GM19468 (cell line): ENCODE measurements around the gene ERBB4.
"Not testable (repeated sequence)": the region's sequence is repeated elsewhere in the genome, so short reads cannot be mapped to it uniquely, and the experiment has no call there.

ENCODE experiments used
- ATAC-seq: cut with Tn5 transposase; IDR thresholded peaks from one replicate; pipeline ENCODE4 v1.9.1; 2021; ENCODE audit warnings: mild to moderate bottlenecking, moderate library complexity, moderate number of reproducible peaks; ENCODE audit not compliant: unreplicated experiment; ENCODE audit errors: extremely low read depth

The ERBB4 gene

GRCh38 chr2:212033888-212034287 lies 504.7 kb downstream of the ERBB4 start:
- no peak for ATAC-seq

GRCh38 chr2:212032536-212033219 lies 505.9 kb downstream of the ERBB4 start:
- no peak for ATAC-seq

DNA sequence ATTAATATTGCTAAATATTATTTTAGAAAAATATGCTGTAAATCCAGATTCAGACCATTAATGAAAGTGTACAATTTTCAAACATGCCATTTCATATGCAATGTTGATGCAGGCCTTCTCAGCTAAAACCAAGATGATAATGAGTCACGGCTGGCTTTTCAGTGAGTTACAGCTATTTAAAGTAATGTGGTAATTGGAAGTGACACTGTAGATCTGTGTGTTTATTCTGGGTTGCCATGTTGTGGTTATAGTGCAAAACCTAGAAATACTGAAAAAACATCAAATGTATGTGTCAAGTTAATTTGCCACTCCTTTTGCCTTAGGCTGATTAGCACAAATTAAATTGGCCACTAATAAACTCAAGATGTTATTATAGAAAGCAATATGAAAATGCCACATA lies 506.6 kb downstream of the ERBB4 start:
- ATAC-seq, result no peak

GRCh38 chr2:212030709-212031108 lies 507.9 kb downstream of the ERBB4 start:
- no peak for ATAC-seq

- ATAC-seq, result no peak
These were observed 509.7 kb downstream of the ERBB4 start for GRCh38 chr2:212028798-212029394.

GRCh38 chr2:212027681-212028628 lies 510.6 kb downstream of the ERBB4 start:
- no peak for ATAC-seq

GRCh38 chr2:212024040-212024439 lies 514.6 kb downstream of the ERBB4 start:
- ATAC-seq, result no peak

DNA sequence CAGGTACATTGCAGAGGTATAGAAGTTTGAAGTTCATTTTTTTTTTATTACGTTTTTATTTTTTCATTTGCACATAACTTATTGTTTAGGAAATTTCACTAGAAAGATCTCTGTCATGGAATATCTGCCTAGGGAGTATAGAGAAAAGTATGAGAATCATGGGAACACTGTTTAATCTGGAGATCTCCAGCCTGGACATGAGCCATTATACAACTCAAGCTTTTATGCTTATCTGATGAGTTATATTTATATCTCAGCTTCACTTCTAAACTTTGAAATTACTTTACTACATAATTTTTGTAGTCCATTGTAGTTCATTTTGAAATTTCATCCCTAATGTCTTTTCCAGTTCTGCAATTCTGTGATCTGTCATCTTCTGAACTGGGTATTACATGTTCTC lies 515.6 kb downstream of the ERBB4 start:
- no peak for ATAC-seq

GRCh38 chr2:212021947-212022346 lies 516.7 kb downstream of the ERBB4 start:
- ATAC-seq, result no peak

DNA sequence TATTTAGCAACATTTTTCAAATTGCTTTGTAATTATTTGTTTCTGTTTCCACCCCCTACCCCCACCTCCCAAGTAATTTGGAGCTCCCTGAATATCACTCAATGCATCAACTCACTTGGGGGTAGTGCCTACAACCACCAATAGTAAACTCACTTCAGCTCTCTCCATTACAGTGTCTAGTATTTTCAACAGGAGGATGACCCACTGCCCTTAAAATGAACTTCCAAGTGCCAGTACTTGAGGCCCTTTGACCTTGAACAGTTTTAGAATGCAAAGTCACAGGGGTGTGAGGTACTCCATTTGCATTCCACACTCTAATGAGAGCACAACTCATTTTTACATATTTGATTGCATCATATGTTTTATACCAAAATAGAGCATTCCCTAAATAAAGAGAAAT lies 523.0 kb downstream of the ERBB4 start:
- ATAC-seq, result no peak

DNA sequence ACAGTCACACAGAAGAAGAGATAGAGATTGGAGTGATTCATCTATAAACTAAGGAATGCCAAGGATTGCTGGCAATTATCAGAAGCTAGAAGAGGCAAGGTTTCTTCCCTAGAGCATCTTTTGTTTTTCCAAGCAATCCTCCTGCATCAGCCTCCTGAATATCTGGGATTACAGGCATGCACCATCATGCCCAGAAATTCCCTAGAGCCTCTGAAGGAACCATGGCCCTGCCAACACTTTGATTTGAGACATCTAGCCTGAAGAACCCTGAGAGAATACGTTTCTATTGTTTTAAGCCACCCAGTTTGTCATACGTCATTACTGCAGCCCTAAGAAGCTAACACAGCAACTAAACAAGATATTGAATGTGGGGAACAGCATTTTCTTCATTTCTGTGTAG lies 525.0 kb downstream of the ERBB4 start:
- no peak for ATAC-seq

GRCh38 chr2:212010305-212010704 lies 528.3 kb downstream of the ERBB4 start:
- ATAC-seq, result not testable (repeated sequence)

DNA sequence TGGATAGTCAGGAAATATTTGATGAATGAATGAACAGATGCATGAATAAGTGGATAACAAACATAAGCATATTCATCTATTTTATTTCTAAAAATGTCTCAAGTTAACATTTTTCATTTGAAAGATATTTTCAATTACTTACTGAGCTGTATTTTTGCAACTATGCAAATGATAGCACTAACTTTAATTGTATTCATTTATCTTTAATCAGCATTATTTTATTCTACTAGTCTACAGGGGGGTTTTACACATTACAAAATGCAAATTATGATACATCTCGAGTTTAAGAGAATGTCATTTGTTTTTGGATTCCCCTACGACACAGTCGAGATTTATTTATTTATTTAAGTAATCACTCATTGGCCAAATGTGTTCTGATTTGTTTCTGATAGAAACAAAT lies 530.6 kb downstream of the ERBB4 start:
- no peak for ATAC-seq

GRCh38 chr2:212005085-212005671 lies 533.4 kb downstream of the ERBB4 start:
- ATAC-seq, result no peak

- ATAC-seq, result no peak
These were observed 537.3 kb downstream of the ERBB4 start for GRCh38 chr2:212001325-212001724.

- ATAC-seq, result no peak
These were observed 541.7 kb downstream of the ERBB4 start for GRCh38 chr2:211996857-211997256.

GRCh38 chr2:211994806-211995205 lies 543.8 kb downstream of the ERBB4 start:
- ATAC-seq, result no peak

DNA sequence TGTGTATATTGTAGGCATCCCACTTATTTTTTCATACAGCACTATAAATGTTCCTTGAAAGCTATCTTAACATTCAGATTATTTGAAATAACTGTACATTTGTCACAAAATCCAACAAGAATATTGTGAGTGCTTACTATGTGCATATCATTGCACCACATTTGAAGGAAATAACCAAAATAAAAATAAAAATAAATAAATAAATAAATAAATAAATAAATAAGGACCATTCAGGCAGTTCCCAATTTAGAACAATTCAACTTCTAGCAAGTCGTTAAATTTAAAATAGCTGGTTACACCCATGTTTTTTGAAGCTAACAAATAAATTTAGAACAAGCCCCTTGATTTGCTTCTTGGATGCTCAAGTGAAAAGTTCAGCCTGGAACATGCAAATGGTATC lies 548.3 kb downstream of the ERBB4 start:
- ATAC-seq, result no peak

DNA sequence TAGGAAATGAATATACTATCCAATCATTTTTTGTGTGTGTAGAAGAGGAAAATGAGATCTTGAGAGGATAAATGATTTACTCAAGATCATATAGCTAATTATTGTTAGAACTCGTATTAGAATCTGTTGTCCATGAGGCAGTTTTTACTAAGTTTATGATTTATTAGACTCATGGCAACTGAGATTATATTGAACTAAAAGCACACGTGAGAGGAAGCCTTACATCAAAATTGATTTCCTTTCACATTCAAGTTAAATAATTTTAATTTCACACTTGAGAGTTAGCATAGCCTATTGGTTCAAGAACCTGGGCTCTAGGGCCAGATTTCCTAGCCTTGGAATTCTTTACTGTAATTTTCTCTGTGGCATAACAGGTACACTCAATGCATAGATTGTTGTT lies 552.3 kb downstream of the ERBB4 start:
- ATAC-seq, result no peak

DNA sequence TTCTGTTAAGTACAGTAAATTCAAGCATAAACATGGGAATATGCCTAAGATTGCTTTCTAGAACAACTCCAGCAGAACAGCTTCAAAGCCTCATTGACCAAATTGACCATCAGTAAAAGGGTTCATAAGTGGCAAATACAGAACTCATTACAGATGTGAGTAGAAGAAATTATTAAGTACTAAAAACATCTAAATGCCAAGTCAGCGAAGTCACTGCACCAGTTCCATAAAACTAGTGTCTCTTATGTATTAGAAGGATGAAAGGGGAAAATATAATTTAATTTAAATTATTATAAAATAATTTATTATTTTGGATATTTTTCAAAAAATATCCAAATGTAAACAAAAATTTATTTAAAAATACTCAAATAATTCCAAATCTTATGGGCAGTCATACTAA lies 553.2 kb downstream of the ERBB4 start:
- ATAC-seq, result no peak

DNA sequence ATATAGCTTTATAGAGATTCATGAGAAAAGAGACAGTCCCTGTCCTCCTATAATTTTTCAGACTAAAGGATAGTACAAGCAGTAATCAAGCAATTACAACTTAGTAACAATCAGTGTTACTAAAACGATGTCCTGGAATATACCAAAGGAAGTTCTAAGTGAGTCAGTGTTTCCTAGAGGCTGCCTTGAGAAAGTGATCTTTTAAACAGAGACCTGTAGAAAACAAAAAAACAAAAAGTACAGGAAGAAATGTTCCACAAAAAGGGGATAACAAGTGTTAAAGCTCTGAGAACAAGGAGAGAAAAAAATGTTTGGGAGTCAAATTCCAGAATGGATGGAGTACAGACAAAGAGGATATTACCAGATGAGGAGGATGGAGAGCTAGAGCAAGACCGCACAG lies 556.4 kb downstream of the ERBB4 start:
- ATAC-seq, result no peak
